H1 (cell line): ENCODE results near the gene PLAAT2. TPM values are rescaled to one million over a fixed set of nuclear protein-coding genes. Genes with fewer than 3 reads are reported as not detected.

Experiments
- CTCF ChIA-PET: fragments of 300-600 bp; sonication (Branson Sonifier 250); formaldehyde crosslinking; loops from one replicate; lab custom pipeline; 2021; ENCODE audit not compliant: partially characterized antibody; lab: Charles Lee
- POLR2A ChIA-PET: fragments of 300-600 bp; sonication (Branson Sonifier 250); formaldehyde crosslinking; loops from one replicate; lab custom pipeline; 2021; ENCODE audit warnings: inconsistent platforms; ENCODE audit not compliant: partially characterized antibody; lab: Charles Lee
- DNase-seq, 2 experiments: peaks; one replicate each; pipeline versions ENCODE4 v3.0.0 to v3.0.0-alpha.2; 2010 to 2022; ENCODE audit warnings: low spot score in 2 of 2, low read depth in 1 of 2, mixed read lengths in 1 of 2
- FAIRE-seq: peaks from 2 replicates; lab custom pipeline; 2011; peaks lifted over from hg19 to GRCh38; lab: Jason Lieb, UNC
- H2AFZ ChIP-seq: 2 replicates; pipeline ENCODE4 v1.8.1; 2012; ENCODE audit warnings: low read length, inconsistent platforms
- H2AK5ac ChIP-seq: 2 replicates; pipeline ENCODE4 v1.6.1; 2013; ENCODE audit warnings: low read depth, low read length
- H2BK120ac ChIP-seq: replicated peaks from 2 replicates; pipeline ENCODE3; 2013; ENCODE audit warnings: low read depth, low read length, inconsistent platforms
- H2BK12ac ChIP-seq: 2 replicates; pipeline ENCODE4 v1.6.1; 2013; ENCODE audit warnings: low read depth, low read length
- H2BK15ac ChIP-seq: 2 replicates; pipeline ENCODE4 v1.6.1; 2013; ENCODE audit warnings: low read length
- H2BK20ac ChIP-seq: 2 replicates; pipeline ENCODE4 v1.6.1; 2013; ENCODE audit warnings: low read length
- H2BK5ac ChIP-seq: 2 replicates; pipeline ENCODE4 v1.6.1; 2013; ENCODE audit warnings: low read depth, low read length
- H3K14ac ChIP-seq: 2 replicates; pipeline ENCODE4 v1.6.1; 2013; ENCODE audit warnings: inconsistent platforms; ENCODE audit not compliant: insufficient read length
- H3K18ac ChIP-seq: 2 replicates; pipeline ENCODE4 v1.6.1; 2013; ENCODE audit warnings: low read length; ENCODE audit errors: extremely low read depth
- H3K23ac ChIP-seq: 2 replicates; pipeline ENCODE4 v1.6.1; 2013; ENCODE audit warnings: inconsistent platforms; ENCODE audit not compliant: insufficient read length
- H3K23me2 ChIP-seq: 2 replicates; pipeline ENCODE4 v1.6.1; 2013; ENCODE audit warnings: low read depth, low read length
- H3K27ac ChIP-seq: 2 replicates; pipeline ENCODE4 v1.6.1; 2011; ENCODE audit warnings: low read depth, low read length, inconsistent platforms
- H3K27me3 ChIP-seq, 4 experiments: replicated peaks in 1 of 4; 1 replicate in 1 of 4; 2 replicates in 3 of 4; pipeline versions ENCODE4 v1.6.1 to v1.8.1; 2011 to 2013; ENCODE audit warnings: low read length in 3 of 4, mild to moderate bottlenecking in 3 of 4, inconsistent platforms in 2 of 4, mixed read lengths in 2 of 4, moderate library complexity in 1 of 4; ENCODE audit not compliant: control insufficient read depth in 3 of 4, insufficient read depth in 3 of 4; ENCODE audit errors: extremely low read depth in 1 of 4
- H3K36me3 ChIP-seq, 4 experiments: 2 replicates each; pipeline versions ENCODE4 v1.6.1 to v1.8.1; 2011 to 2013; ENCODE audit warnings: mild to moderate bottlenecking in 4 of 4, low read length in 3 of 4, moderate library complexity in 2 of 4, control low read depth in 1 of 4, inconsistent platforms in 1 of 4; ENCODE audit not compliant: insufficient read depth in 4 of 4, control insufficient read depth in 2 of 4
- H3K4ac ChIP-seq: replicated peaks from 2 replicates; pipeline ENCODE3; 2013; ENCODE audit warnings: low read length, low read depth, mixed read lengths, inconsistent platforms; ENCODE audit not compliant: insufficient read length
- H3K4me1 ChIP-seq, 4 experiments: replicated peaks in 1 of 4; 1 replicate in 1 of 4; 2 replicates in 3 of 4; pipeline versions ENCODE4 v1.6.1 to v1.8.1; 2011 to 2013; ENCODE audit warnings: low read length in 3 of 4, inconsistent platforms in 2 of 4, mixed read lengths in 1 of 4; ENCODE audit not compliant: insufficient read depth in 4 of 4, control insufficient read depth in 3 of 4
- H3K4me2 ChIP-seq, 2 experiments: 2 replicates each; pipeline versions ENCODE4 v1.6.1 to v1.8.1; 2011 to 2013; ENCODE audit warnings: low read depth in 2 of 2, low read length in 2 of 2, control low read depth in 1 of 2, inconsistent platforms in 1 of 2, mild to moderate bottlenecking in 1 of 2; ENCODE audit not compliant: insufficient read depth in 1 of 2
- H3K4me3 ChIP-seq, 4 experiments: fragments of 200-600, 300-600 bp in 1 of 4; sonication (generic), shearing (Covaris generic), sonication (Bioruptor Twin) in 1 of 4; 2 replicates each; pipeline versions ENCODE4 v1.5.1 to v1.8.1; 2011 to 2016; ENCODE audit warnings: low read length in 4 of 4, low read depth in 3 of 4, control low read depth in 2 of 4, inconsistent platforms in 2 of 4, mild to moderate bottlenecking in 2 of 4, mixed read lengths in 1 of 4, moderate library complexity in 1 of 4; ENCODE audit not compliant: insufficient read depth in 2 of 4; ENCODE audit errors: extremely low read depth in 1 of 4
- H3K56ac ChIP-seq: replicated peaks from 2 replicates; pipeline ENCODE3; 2013; ENCODE audit warnings: low read depth, mild to moderate bottlenecking, mixed read lengths, low read length, inconsistent platforms; ENCODE audit not compliant: insufficient read length
- H3K79me1 ChIP-seq: 2 replicates; pipeline ENCODE4 v1.6.1; 2013; ENCODE audit warnings: low read depth, low read length, control low read depth
- H3K79me2 ChIP-seq, 2 experiments: 2 replicates each; pipeline versions ENCODE4 v1.6.1 to v1.8.1; 2012 to 2013; ENCODE audit warnings: low read length in 2 of 2, mild to moderate bottlenecking in 2 of 2, inconsistent platforms in 1 of 2; ENCODE audit not compliant: insufficient read depth in 2 of 2, control insufficient read depth in 1 of 2
- H3K9ac ChIP-seq, 4 experiments: replicated peaks in 1 of 4; 1 replicate in 1 of 4; 2 replicates in 3 of 4; pipeline versions ENCODE4 v1.6.1 to v1.8.1; 2011 to 2013; ENCODE audit warnings: low read depth in 3 of 4, low read length in 3 of 4, control low read depth in 2 of 4, mild to moderate bottlenecking in 2 of 4, moderate library complexity in 2 of 4, inconsistent platforms in 1 of 4; ENCODE audit errors: extremely low read depth in 1 of 4
- H3K9me3 ChIP-seq, 2 experiments: 2 replicates each; pipeline versions ENCODE4 v1.6.1 to v1.8.1; 2012 to 2013; ENCODE audit warnings: mild to moderate bottlenecking in 2 of 2, moderate library complexity in 2 of 2, control low read depth in 1 of 2, inconsistent platforms in 1 of 2, low read depth in 1 of 2, low read length in 1 of 2, mixed read lengths in 1 of 2; ENCODE audit not compliant: insufficient read depth in 2 of 2
- H4K20me1 ChIP-seq, 2 experiments: replicated peaks in 1 of 2; 2 replicates each; pipeline versions ENCODE3 to v1.8.1; 2011 to 2013; ENCODE audit warnings: inconsistent platforms in 2 of 2, low read length in 2 of 2, mild to moderate bottlenecking in 1 of 2; ENCODE audit not compliant: insufficient read depth in 2 of 2, control insufficient read depth in 1 of 2
- H4K5ac ChIP-seq: 2 replicates; pipeline ENCODE4 v1.6.1; 2013; ENCODE audit warnings: low read length, low read depth, mixed read lengths, inconsistent platforms; ENCODE audit not compliant: insufficient read length
- H4K8ac ChIP-seq: 2 replicates; pipeline ENCODE4 v1.8.0; 2013; ENCODE audit warnings: mild to moderate bottlenecking, moderate library complexity, low read length, inconsistent platforms; ENCODE audit not compliant: insufficient read depth; ENCODE audit errors: extremely low read depth
- H4K91ac ChIP-seq: replicated peaks from 2 replicates; pipeline ENCODE3; 2013; ENCODE audit warnings: low read length, mixed read lengths, inconsistent platforms; ENCODE audit not compliant: insufficient read length
- HDAC6 ChIP-seq: IDR thresholded peaks from one replicate; pipeline ENCODE4 v1.7.1; 2012; ENCODE audit warnings: low read depth, mild to moderate bottlenecking, inconsistent platforms, low read length, moderate library complexity
- WGBS, 2 experiments: shearing (Covaris generic) in 1 of 2; methylation state at CpG; one replicate each; pipeline versions ENCODE4 v1.1.6 to v1.1.7; 2013 to 2015; ENCODE audit warnings: low lambda C conversion rate in 2 of 2, mixed read lengths in 2 of 2, inconsistent platforms in 1 of 2, low coverage in 1 of 2, missing lambda C conversion rate in 1 of 2; ENCODE audit not compliant: insufficient replicate concordance in 2 of 2, insufficient coverage in 1 of 2, insufficient read length in 1 of 2; ENCODE audit errors: extremely low coverage in 1 of 2, missing lambda C conversion rate in 1 of 2; 5-methylcytosine and 5-hydroxymethylcytosine counted together
- polyA plus RNA-seq, 7 experiments: library from polyadenylated mRNA; depleted of rRNA in 3 of 7; stranded (reverse) in 5 of 7; unstranded in 2 of 7; fragments of >200 nt in 5 of 7; fragments of 200-250 nt in 2 of 7; gene quantifications; 1 replicate in 5 of 7; 2 replicates in 1 of 7; 4 replicates in 1 of 7; pipeline versions ENCODE4 v1.2.1 to v1.2.3, GENCODE V29; 2011 to 2013; ENCODE audit warnings: missing spikeins in 2 of 7, mixed read lengths in 2 of 7
- total RNA-seq: library from RNA; stranded (reverse); fragmentation: NEBNext Ultra II Directional; extraction: Animal tissue kit (Norgen Biotek cat#: 25700); gene quantifications from 2 replicates; pipeline ENCODE4 v1.2.1, GENCODE V29; 2021

The PLAAT2 gene
- total and polyA plus RNA-seq, 2 of the 8 experiments (the other 6 are each of a cell fraction or from before 2014, with no cell fraction given): 0.39 TPM; not detected in 1

- FAIRE-seq (no peak), DNase-seq (no peak)
- no peak overlapping the region for H4K8ac ChIP-seq
- H2AFZ ChIP-seq: no peak overlapping the region
- no peak overlapping the region for H3K4me3 ChIP-seq
- H3K79me1 ChIP-seq: no peaks in the 10 kb centered on the region
- no peak for TF ChIP-seq HDAC6
- no peak overlapping the region for H2BK20ac ChIP-seq
- H2BK120ac ChIP-seq: no peak overlapping the region
- no peak overlapping the region for H3K27ac ChIP-seq
- H3K23me2 ChIP-seq: no peaks in the 10 kb centered on the region; the same call in 1 of the 2 replicates
- no peak overlapping the region for H3K23ac ChIP-seq
- WGBS, 2 experiments: 95% methylated on average over 6 of the region's 7 CpGs; no CpG with 5 or more reads in 1 of the 2 experiments
- ChIA-PET POLR2A (interaction anchor here (1.1 kb wide), 1 partner anchor 11 kb away, joined by 4 read pairs; no protein-coding TSS in a partner anchor), CTCF (interaction anchor here (0.8 to 3.1 kb wide), 3 partner anchors 12 to 44 kb away, joined by 3 to 11 read pairs (median 6); no protein-coding TSS in a partner anchor)
- H4K5ac ChIP-seq: no peak overlapping the region
- no peaks in the 10 kb centered on the region for H3K27me3 ChIP-seq
- H3K14ac ChIP-seq: no peak overlapping the region
- H4K91ac ChIP-seq: no peak overlapping the region
- H2AK5ac ChIP-seq: no peak overlapping the region
- no peak overlapping the region for H3K4ac ChIP-seq
- no peaks in the 10 kb centered on the region for H4K20me1 ChIP-seq
- peaks cover 0 to 7% (median 3%) of the 10 kb centered on the region in 4 experiments; a peak in 2 of 7 replicates for H3K4me1 ChIP-seq
- H2BK12ac ChIP-seq: no peak overlapping the region
- no peak overlapping the region for H2BK5ac ChIP-seq
- H3K9ac ChIP-seq: no peak overlapping the region
- no peak overlapping the region for H3K18ac ChIP-seq
- peaks cover 0 to 6% (median 0%) of the 10 kb centered on the region in 4 experiments; a peak in 2 of 8 replicates for H3K36me3 ChIP-seq
- H3K4me2 ChIP-seq: no peak overlapping the region
- peaks cover 7 to 9% of the 10 kb centered on the region in 2 experiments for H3K9me3 ChIP-seq
- H2BK15ac ChIP-seq: no peak overlapping the region
- H3K56ac ChIP-seq: no peak overlapping the region
- no peaks in the 10 kb centered on the region for H3K79me2 ChIP-seq
Measured at GRCh38 chr11:63523151-63523550, 40.0 kb downstream of the PLAAT2 start.
